Fibroblast of gingiva (primary cell): ENCODE results near the gene SUPT5H.

ENCODE experiments used
- DNase-seq: peaks from one replicate; pipeline ENCODE4 v3.0.0-alpha.2; 2011; ENCODE audit warnings: low read depth

The SUPT5H gene

DNA sequence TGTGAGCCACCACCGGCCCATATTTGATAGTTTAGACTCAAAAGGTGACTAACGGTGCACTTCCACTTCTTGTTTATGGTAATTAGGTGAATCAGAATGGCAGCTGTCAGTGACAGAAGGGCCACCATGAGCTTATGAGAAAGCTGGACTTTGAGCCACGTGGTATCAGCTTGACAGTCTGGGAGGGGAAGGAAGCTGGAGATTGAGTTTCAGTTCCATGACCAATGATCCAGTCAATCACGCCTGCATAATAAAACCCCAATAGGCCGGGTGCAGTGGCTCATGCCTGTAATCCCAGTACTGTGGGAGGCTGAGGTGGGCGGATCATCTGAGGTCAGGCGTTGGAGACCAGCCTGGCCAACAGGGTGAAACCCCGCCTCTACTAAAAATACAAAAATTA, 79.1 kb downstream of the SUPT5H start:
- DNase-seq, result no peak

DNA sequence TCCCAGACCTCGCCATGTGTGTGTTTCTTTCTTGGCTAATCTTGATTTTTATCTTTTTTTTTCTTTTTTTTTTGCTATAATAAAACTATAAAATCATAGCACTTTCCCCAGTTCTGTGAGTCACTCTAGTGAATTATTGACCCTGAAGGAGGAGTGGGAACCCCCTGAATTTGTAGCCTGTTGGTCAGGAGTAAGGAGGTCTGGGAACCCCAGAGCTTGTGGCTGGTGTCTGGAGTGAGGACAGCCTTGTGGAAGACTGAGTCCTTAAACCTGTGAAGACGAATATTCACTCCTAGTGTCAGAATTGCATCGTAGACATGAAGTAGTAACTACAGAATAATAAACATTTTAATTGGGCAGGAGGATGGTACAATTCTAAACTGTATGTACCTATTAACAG, 79.8 kb downstream of the SUPT5H start:
- DNase-seq, result no peak
